Stimulated activated CD4-positive, alpha-beta T cell treated with anti-CD3 and anti-CD28 coated beads, Interleukin-2, amount 100 ng/mL, for 4 hours (primary cell): Measurements from ENCODE around the gene LRBA.
"Not testable (repeated sequence)": the region's sequence is repeated elsewhere in the genome, so short reads cannot be mapped to it uniquely, and the experiment has no call there.

Experiments
- DNase-seq: peaks from one replicate; pipeline ENCODE4 v3.0.0-alpha.2; 2020; ENCODE audit warnings: low read depth

The LRBA gene

GRCh38 chr4:150942539-150942938, 72.5 kb downstream of the LRBA start:
- DNase-seq: no peak

DNA sequence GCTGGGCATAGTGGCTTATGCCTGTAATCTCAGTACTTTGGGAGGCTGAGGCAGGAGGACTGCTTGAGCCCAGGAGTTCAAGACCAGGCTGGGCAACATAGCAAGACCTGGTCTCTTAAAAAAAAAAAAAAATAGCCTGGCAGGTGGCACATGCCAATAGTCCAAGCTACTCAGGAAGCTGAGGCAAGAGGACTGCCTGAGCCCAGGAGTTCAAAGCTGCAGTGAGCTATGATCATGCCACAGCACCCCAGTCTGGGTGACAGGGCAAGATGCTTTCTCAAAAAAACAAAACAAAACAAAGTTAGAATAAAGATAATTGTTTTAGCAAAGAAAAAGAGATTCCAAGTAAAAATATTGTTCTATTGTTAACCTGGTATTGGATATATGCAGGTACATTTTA, 75.0 kb downstream of the LRBA start:
- no peak for DNase-seq

DNA sequence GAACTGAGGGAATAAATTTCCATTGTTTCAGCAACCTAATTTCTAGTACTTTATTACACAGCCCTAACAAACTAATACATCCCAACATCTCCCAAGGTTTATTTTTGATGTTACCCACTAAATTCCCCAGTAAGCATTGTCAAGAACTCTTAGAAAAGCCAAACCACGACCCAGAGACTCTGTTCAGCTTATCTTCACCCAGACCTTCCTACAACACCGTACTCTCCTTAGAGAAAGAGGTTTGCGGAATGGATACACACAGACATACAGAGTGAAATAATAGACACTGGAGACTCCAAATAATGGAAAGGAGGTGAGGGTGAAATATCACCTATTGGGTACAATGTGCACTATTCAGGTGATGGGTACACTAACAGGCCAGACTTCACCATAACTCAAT, 75.6 kb downstream of the LRBA start:
- DNase-seq: no peak

GRCh38 chr4:150938873-150939499, 76.1 kb downstream of the LRBA start:
- DNase-seq: no peak

GRCh38 chr4:150938417-150938816, 76.7 kb downstream of the LRBA start:
- DNase-seq: no peak

GRCh38 chr4:150934022-150934421, 81.1 kb downstream of the LRBA start:
- no peak for DNase-seq

DNA sequence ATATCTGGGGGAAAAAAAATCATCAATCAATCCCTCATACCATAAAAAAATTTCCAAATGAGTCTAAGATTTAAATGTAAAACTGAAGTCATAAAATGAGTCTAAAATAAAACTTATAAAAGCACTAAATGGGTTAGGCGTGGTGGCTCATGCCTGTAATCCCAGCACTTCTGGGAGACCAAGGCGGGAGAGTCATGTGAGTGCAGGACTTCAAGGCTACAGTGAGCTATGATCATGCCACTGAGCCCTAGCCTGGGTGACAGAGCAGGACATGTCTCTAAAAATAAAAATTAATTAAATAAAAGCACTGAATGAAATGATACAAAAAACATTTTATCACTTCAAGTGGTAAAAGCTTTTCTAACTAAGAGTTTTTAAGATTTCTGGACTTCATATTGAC, 83.3 kb downstream of the LRBA start:
- no peak for DNase-seq

DNA sequence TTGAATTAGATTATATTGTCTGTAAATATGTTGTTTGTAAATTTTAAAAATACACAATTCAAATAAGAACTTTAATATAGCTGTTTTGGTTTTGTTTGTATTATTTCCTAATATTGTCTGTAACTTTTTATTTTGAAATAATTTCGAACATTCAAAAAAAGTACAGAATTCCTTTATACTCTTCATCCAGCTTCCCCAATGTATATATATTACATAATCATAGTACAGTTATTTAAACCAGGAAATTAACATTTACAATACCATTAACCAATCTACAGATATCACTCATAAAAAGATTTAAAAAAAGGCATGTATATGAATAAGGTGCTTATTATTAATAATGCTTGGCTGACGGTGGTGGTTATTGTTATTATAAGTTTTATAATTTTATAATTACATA, 84.1 kb downstream of the LRBA start:
- DNase-seq: no peak

- no peak for DNase-seq
Observed at GRCh38 chr4:150923945-150924344, 91.1 kb downstream of the LRBA start.

DNA sequence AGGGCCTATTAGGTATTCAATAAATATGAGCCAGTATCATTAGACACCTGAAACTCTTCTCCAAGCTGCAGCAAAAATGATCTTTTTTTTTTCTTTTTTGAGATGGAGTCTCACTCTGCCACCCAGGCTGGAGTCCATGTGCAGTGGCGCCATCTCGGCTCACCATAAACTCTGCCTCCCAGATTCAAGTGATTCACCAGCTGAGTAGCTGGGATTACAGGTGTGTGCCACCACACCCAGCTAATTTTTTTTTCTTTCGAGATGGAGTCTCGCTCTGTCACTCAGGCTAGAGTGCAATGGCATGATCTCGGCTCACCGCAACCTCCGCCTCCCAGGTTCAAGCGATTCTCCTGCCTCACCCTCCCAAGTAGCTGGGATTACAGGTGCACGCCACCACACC, 93.6 kb downstream of the LRBA start:
- not testable (repeated sequence) for DNase-seq

- not testable (repeated sequence) for DNase-seq
Observed at GRCh38 chr4:150918562-150918961, 96.5 kb downstream of the LRBA start.

DNA sequence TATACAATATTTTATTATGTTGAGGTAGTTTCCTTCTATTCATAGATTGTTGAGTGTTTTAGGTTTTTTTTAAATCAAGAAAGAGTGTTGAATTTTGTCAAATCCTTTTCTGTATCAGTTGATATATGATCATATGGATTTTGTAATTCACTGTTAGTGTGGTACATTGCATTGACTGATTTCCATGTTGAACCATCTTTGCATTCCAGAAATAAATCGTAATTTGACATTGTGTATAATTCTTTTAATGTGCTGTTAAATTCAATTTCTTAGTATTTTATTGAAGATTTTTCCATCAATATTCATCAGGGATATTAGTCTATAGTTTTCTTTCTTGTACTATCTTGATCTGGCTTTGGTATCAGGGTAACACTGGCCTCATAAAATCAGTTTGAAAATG, 103.8 kb downstream of the LRBA start:
- no peak for DNase-seq

DNA sequence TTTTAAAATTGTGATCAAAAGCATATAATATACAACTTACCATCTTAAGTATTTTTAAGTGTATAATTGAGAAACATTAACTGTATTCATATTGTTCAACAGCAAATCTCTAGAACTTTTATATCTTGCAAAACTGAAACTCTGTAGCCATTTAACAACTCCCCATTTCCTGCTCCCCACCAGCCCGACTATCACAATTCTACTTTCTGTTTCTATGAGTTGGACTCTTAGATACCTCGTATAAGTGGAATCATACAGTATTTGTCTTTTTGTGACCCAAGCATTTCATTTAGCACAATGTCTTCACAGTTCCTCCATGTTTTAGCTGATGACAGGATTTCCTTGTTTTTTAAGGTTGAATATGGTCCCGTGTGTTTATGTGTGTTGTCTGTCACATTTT, 106.0 kb downstream of the LRBA start:
- no peak for DNase-seq

DNA sequence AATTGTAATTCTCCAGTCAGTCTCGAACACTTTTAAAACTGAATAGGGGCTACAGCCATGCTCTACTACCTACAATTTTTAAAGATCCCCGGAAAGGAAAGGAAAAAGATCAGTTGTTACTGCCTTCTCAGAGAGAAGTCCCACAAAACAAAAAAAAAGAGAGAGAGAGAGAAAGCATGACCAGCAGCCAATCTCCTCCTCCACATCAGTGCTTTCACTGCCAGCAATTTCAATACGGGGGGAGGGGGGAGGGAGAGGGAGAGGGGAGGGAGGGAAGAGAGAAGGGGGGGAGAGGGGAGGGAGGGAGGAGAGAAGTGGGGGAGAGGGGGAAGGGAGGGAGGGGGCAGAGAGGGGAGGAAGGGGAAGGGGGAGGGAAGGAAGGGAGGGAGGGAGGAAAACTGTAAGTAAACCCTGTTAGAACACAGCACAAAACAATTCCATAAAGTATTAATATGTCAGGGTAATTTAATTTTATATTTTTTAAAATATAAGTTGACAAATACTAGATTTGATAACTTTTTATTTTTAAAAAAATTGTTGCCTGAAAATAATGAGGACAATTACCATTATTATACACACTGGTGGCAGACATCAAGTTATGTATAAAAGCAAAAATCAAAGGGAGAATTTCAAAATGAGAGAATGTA, 108.0 kb downstream of the LRBA start:
- DNase-seq: no peak

DNA sequence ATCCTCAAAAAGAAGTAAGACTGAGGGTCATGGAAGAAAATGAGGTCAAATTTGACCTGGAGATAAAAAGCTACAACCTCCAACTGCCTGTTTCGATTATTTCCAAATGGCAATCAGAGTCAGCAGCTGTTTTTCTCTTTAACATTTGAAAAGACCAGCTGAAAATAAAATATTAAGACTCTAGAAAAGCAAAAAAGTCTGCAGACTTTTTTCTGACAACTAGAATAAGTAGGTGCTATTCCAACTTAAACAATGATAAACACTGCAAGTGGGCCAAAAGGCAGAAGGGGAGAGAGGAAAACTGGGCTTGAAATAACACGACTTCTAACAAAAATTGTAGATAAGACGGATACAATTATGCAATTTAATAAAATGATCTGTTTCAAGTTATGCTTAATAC, 110.4 kb downstream of the LRBA start:
- DNase-seq: no peak

DNA sequence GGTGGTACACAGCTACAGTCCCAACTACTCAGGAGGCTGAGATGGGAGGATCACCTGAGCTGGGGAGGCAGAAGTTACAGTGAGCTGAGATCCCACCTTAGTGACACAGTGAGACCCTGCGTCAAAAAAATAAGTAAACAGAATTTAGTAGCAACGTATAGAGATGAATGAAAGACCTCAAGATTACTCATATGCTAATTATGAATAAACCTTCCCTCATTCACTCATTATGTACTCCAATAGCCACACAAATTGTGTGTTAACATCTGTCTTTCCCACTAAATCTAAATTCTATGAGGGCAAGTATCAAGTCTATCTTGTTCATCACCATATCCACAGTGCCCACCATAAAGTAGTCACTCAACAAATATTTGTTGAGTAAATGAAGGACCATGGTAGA, 111.5 kb downstream of the LRBA start:
- no peak for DNase-seq

DNA sequence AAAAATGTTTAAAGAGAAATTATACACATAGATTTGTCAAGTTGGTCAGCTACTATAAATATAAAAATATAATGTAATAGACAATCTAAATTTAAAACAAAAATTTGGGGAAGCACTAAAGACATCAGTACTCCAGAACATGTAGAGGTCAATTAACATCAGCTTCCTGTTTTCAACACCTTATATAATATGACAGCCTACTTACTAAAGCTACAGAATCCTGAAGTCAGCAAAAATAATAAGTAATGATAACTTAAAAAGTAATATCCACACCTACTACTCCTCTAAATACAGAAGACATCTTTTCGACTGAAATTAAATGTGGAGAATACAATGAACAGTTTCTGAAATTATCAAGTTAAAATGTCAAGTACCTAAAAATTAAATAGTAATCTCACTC, 118.6 kb downstream of the LRBA start:
- no peak for DNase-seq

DNA sequence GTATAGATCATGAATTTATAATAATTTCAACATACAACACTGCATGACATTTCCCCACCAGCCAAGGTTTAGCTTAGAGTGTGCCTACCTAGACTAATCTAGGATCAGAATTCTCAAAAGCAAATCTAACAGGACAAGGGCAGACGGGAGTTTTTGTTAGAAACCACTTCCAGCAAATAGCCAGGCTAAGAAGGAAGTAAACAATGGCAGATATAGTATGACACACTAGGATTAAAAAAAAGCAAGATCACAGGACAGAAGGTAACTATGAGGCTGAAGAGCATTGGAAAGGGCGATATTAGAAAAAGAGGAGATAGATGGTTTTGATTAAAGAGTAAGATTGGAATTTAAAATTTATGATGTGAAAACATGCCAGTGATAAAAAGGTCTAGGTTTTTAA, 124.8 kb downstream of the LRBA start:
- no peak for DNase-seq

DNA sequence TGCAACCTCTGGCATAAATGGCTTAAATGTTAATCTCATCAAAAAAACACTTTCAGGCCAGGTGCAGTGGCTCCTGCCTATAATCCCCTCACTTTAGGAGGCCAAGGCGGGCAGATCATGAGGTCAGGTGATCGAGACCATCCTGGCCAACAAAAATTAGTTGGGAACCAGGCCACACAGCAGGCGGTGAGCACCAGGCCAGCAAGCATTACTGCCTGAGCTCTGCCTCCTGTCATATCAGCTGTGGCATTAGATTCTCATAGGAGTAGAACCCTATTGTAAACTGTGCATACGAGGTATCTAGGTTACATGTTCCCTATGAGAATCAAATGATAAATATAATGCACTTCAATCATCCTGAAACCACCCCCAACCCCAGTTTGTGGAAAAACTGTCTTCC, 125.8 kb downstream of the LRBA start:
- DNase-seq: no peak

GRCh38 chr4:150888625-150889024, 126.5 kb downstream of the LRBA start:
- DNase-seq: no peak

DNA sequence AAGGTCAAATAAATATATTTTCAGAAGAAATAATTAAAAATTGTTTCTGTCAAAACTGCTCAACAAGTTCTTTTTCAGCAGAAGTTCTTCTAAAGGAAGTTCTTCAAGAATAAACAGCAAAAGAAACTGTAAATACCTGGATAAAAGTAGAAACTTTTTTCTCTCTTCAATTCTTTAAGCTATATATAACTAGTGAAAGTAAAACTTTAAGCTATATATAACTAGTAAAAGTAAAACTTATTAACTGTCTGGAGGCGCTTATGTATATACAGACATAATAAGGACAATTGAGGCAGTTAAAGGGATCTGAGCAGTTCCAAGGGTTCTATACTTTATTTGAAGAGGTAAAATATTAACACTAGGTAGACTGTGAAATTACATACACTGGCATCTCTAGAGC, 126.9 kb downstream of the LRBA start:
- no peak for DNase-seq

- no peak for DNase-seq
Observed at GRCh38 chr4:150886597-150886996, 128.5 kb downstream of the LRBA start.

DNA sequence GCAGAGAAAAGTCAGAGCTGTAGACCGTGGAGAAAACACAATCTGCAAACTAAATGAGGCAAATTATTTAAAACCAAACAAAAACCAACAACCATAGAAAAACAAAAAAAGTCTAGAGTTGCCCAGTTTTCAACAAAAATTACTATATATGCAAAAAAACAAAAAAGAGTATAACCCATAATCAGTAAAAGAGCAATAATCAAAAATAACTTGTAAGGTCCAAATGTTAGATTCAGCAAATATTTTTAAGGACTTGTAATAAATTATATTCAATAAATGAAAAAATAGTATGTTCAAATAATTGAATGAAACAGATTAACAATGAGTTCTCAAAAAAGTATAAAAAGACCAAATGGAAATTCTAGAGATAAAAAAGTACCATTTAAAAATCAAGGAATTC, 130.5 kb downstream of the LRBA start:
- DNase-seq: no peak

DNA sequence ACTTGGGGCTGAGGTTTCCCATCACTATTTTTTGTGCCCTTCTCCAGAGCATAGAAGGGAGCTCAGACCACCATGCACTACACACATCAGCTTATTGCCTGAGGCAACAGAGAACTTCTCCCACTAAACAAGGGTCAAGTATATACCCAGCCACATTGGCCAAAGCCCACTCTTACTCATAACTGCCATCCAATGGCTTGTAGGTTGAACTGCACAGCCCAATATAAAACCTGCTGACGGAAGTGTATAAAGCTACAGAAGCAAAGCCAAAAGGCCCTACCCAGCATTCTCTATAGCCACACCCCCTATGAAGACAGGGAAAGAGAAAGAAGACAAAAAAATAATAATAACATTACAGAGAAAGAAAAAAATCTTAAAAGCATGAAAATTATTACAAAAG, 139.7 kb downstream of the LRBA start:
- DNase-seq: no peak
